NCI-H82 (cell line): ENCODE measurements around the gene SYNGAP1.
"Not testable (repeated sequence)": the region's sequence is repeated elsewhere in the genome, so short reads cannot be mapped to it uniquely, and the experiment has no call there.

Experiments used
- DNase-seq: peaks from one replicate; lab custom pipeline; 2025; lab: John Stamatoyannopoulos, UW

SYNGAP1 gene

GRCh38 chr6:33419580-33420490, at the start of gene SYNGAP1:
Gene SYNGAP1, plus strand, starts transcription at chr6:33420065. Its CDS starts 200 bp downstream, at chr6:33420265.
- DNase-seq = peak; percentile 90

DNA sequence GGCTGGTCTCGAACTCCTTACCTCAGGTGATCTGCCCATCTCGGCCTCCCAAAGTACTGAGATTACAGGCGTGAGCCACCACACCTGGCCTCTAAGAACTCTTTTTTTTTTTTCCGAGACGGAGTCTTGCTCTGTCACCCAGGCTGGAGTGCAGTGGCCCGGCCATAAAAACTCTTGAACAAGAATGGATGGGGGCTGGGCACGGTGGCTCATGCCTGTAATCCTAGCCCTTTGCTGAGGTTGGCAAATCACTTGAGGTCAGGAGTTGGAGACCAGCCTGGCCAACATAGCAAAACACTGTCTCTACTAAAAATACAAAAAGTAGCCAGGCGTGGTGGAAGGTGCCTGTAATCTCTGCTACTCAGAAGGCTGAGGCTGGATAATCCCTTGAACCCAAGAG, 48.0 kb upstream of the SYNGAP1 start:
- not testable (repeated sequence) for DNase-seq

GRCh38 chr6:33372526-33373123, 47.2 kb upstream of the SYNGAP1 start:
- peak; percentile 84 for DNase-seq

DNA sequence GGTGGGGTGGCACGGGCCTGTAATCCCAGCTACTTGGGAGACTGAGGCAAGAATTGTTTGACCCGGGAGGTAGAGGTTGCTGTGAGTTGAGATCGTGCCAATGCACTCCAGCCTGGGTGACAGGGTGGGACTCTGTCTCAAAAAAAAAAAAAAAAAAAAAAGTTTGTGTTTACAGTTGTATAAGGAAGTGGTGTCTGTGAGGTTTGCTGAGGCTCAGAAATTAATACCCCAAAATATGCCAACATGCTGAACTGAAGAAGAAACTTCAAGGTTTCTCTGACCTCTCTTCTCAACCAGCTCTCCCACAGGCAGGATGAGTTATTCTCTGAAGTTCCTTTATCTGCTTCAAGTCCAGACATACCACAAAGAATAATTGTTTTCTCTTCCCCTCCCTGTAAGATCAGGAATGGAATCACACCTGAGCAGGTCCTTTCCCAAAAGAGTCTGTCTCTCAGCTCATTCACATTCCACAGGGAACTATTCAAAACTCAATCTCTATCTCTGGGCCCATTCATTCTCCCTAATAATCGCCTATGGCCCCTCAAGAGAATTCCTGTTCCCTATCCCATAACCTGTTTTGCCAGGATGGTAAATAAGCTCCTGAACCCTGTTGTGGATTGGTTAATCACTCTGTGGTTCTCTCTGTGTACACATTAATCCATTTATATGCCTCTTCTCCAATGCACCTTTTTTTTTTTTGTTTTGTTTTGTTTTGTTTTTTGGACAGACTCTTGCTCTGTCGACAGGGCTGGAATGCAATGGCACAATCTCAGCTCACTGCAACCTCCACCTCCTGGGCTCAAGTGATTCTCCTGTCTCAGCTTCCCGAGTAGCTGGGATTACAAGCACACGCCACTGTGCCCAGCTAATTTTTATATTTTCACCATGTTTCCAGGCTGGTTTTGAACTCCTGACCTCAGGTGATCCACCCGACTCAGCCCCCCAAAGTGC, 45.6 kb upstream of the SYNGAP1 start:
- DNase-seq = no peak

GRCh38 chr6:33375143-33375671, 44.7 kb upstream of the SYNGAP1 start:
- peak; percentile 44 for DNase-seq

GRCh38 chr6:33377171-33377570, 42.7 kb upstream of the SYNGAP1 start:
- DNase-seq = no peak

DNA sequence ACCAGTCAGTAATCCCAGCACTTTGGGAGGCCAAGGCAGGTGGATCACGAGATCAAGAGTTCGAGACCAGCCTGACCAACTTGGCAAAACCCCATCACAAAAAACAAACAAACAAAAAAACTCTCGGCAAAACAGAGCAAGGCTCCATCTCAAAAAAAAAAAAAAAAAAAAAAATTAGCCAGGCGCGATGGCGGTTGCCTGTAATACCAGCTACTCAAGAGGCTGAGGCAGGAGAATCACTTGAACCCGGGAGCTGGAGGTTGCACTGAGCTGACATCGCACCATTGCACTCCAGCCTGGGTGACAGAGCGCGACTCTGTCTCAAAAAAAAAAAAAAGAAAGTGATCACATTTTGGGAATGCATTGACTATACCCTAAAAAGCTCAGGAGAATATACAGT, 40.7 kb upstream of the SYNGAP1 start:
- not testable (repeated sequence) for DNase-seq

GRCh38 chr6:33380272-33380981, 39.4 kb upstream of the SYNGAP1 start:
- no peak for DNase-seq

- DNase-seq = no peak
These were observed 36.3 kb upstream of the SYNGAP1 start for GRCh38 chr6:33383427-33384185.

DNA sequence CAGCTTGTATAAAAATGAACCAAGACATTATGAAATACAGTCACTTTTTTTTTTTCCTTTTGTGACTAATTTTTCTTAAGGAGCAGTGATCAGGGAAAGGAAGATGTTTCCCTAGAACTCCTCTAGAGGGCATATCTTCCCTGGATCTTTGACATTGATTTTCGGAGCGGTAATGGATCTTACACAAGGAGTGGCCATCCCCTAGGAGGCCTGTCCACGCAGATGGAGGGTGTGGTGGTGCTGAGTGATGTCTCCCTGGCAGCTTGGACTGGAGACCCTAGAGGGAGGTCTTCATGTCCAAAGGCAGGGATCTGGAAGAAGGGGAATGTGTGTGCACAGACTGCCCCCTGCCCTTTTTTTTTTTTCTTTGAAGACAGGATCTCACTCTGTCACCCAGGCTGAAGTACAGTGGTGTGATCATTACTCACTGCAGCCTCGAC, 35.3 kb upstream of the SYNGAP1 start:
- DNase-seq = peak; percentile 50

GRCh38 chr6:33390173-33390572, 29.7 kb upstream of the SYNGAP1 start:
- no peak for DNase-seq

GRCh38 chr6:33390767-33391277, 29.0 kb upstream of the SYNGAP1 start:
- DNase-seq = no peak

GRCh38 chr6:33391278-33391921, 28.5 kb upstream of the SYNGAP1 start, which contains the start of gene KIFC1:
Gene KIFC1, plus strand, starts transcription at chr6:33391823. Its CDS starts 163 bp downstream, at chr6:33391986.
- peak; percentile 100 for DNase-seq

DNA sequence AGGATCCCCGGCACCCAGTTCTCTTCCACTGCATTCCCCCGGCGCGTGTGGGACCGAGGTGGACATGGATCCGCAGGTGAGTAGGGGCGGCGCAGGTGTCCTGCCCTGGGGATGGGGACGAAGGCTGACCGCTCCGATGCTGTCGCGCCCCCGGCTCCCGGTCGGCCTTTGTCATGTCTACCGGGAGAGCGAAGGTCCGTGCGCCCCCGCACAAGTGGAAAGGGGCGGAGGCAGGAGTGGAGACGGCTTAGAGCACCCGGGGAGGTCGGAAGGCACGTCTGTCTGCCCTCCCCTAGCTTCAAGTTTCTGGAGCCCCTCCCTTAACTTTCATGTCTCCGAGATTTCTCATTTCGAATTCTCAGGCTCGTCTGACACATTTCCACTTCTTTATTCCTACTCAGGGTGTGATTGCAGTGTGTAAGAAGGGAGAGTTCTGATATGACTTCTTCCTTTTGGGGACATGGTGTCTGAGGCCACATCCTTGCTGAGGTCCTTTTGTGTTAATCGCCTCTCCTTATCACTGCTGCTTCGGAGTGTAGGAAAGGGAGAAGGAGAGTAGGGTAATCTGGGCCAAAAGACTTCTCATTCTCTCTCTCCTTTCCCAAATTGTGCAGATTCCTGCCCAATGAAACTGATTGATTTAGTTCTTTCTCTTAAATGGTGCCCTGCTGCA, 27.8 kb upstream of the SYNGAP1 start:
- DNase-seq = peak; percentile 68

GRCh38 chr6:33392595-33392948, 27.3 kb upstream of the SYNGAP1 start:
- peak; percentile 68 for DNase-seq

- DNase-seq = no peak
These were observed 26.9 kb upstream of the SYNGAP1 start for GRCh38 chr6:33392979-33393378.

- DNase-seq = no peak
These were observed 22.3 kb upstream of the SYNGAP1 start for GRCh38 chr6:33397541-33397940.

- DNase-seq = not testable (repeated sequence)
These were observed 21.3 kb upstream of the SYNGAP1 start for GRCh38 chr6:33398601-33399000.

DNA sequence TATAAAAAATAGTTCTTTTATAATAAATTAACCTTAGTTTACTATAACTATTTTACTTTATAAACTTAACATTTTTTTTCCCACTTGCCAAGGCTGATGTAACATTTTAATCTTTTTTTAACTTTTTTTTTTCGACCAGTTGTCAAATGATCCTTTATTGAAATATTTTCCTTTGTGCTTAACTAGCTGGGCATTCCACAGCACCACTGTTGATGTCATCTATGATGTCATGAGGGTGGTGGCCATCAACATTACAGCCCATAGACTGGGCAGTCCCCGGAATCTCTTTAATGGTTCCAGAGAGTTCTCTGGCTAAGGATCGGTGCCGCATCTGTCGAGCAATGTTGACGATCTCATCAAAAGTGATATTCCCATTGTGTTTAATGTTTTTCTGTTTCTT, 20.0 kb upstream of the SYNGAP1 start:
- DNase-seq = not testable (repeated sequence)
